Activated B cell treated with CpG ODN at 0.5 μM for 24 hours (primary cell): Measurements from ENCODE around the gene LDB2. TPM values are rescaled to one million over a fixed set of nuclear protein-coding genes. Genes with fewer than 3 reads are reported as not detected.

ENCODE experiments used
- ATAC-seq: fragments of 200-7000 bp; cut with Tn5 transposase; one replicate; pipeline ENCODE4 v1.10.0; 2021; ENCODE audit warnings: low read depth, mild to moderate bottlenecking, moderate library complexity
- CTCF ChIA-PET: fragments of 350-600 bp; sonication (Branson Sonifier 250); formaldehyde crosslinking; loops from one replicate; lab custom pipeline; 2021; ENCODE audit warnings: antibody characterized with exemption; lab: Charles Lee
- POLR2A ChIA-PET: fragments of 350-600 bp; sonication (Branson Sonifier 250); formaldehyde crosslinking; loops from one replicate; lab custom pipeline; 2021; ENCODE audit warnings: antibody characterized with exemption; lab: Charles Lee
- DNase-seq: peaks from one replicate; pipeline ENCODE4 v3.0.0; 2022
- H3K27ac Mint-ChIP-seq: one replicate; pipeline ENCODE4 v1.8.0; 2020; ENCODE audit warnings: mixed read lengths
- H3K27me3 Mint-ChIP-seq: one replicate; pipeline ENCODE4 v1.8.0; 2021; ENCODE audit warnings: mixed read lengths
- H3K36me3 Mint-ChIP-seq: one replicate; pipeline ENCODE4 v1.8.0; 2021; ENCODE audit warnings: low read depth, mixed read lengths
- H3K4me1 Mint-ChIP-seq: one replicate; pipeline ENCODE4 v1.8.0; 2021; ENCODE audit warnings: mixed read lengths
- H3K4me3 Mint-ChIP-seq: one replicate; pipeline ENCODE4 v1.8.0; 2020; ENCODE audit warnings: mild to moderate bottlenecking, mixed read lengths
- H3K9me3 Mint-ChIP-seq: one replicate; pipeline ENCODE4 v1.8.0; 2020; ENCODE audit warnings: mixed read lengths
- intact Hi-C: fragments of 100-400 bp; cut with micrococcal nuclease; formaldehyde crosslinking; loops from one replicate; pipeline ENCODE4 v1.15.1; 2024
- total RNA-seq: library from RNA; stranded (reverse); gene quantifications from 2 replicates; pipeline ENCODE4 v1.2.3, GENCODE V29; 2022
- TF ChIP-seq, protein P1 (sequence below): fragments of 200-600 bp; IDR thresholded peaks from one replicate; pipeline ENCODE4 v1.8.0; 2022; ENCODE audit warnings: antibody characterized with exemption, mild to moderate bottlenecking

LDB2 gene
- total RNA-seq, 1 donor from 2014 or later: not detected

DNA sequence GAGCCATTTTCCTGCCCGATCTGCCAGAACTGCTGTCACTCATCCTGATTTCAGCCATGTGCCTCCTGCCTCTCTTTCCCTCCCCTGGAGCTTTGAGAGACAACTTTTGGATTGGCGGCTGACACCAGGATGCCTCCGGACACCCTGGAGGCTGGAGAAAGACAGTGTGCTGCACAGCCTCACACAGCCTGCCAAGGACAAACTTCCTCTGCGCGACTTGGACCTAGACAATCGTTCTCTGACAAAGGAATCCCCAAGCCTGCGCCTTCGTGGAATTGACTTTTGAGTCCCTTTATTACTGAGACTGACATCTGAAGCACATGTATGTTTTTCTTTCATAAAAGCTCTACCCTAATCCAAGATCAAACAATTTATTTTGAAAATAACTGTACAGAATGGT, 10.8 kb upstream of the LDB2 start:
- TF ChIP-seq, protein P1, sequence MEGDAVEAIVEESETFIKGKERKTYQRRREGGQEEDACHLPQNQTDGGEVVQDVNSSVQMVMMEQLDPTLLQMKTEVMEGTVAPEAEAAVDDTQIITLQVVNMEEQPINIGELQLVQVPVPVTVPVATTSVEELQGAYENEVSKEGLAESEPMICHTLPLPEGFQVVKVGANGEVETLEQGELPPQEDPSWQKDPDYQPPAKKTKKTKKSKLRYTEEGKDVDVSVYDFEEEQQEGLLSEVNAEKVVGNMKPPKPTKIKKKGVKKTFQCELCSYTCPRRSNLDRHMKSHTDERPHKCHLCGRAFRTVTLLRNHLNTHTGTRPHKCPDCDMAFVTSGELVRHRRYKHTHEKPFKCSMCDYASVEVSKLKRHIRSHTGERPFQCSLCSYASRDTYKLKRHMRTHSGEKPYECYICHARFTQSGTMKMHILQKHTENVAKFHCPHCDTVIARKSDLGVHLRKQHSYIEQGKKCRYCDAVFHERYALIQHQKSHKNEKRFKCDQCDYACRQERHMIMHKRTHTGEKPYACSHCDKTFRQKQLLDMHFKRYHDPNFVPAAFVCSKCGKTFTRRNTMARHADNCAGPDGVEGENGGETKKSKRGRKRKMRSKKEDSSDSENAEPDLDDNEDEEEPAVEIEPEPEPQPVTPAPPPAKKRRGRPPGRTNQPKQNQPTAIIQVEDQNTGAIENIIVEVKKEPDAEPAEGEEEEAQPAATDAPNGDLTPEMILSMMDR: no peak
- H3K36me3 Mint-ChIP-seq: no peaks in the 10 kb centered on the region
- intact Hi-C loops: no loop called here
- H3K4me1 Mint-ChIP-seq: no peaks in the 10 kb centered on the region
- H3K27me3 Mint-ChIP-seq: no peaks in the 10 kb centered on the region
- no peaks in the 10 kb centered on the region for H3K9me3 Mint-ChIP-seq
- ATAC-seq (no peak), DNase-seq (no peak)
- H3K4me3 Mint-ChIP-seq: no peak overlapping the region
- ChIA-PET CTCF (no interaction called here), POLR2A (no interaction called here)
- H3K27ac Mint-ChIP-seq: no peak overlapping the region

DNA sequence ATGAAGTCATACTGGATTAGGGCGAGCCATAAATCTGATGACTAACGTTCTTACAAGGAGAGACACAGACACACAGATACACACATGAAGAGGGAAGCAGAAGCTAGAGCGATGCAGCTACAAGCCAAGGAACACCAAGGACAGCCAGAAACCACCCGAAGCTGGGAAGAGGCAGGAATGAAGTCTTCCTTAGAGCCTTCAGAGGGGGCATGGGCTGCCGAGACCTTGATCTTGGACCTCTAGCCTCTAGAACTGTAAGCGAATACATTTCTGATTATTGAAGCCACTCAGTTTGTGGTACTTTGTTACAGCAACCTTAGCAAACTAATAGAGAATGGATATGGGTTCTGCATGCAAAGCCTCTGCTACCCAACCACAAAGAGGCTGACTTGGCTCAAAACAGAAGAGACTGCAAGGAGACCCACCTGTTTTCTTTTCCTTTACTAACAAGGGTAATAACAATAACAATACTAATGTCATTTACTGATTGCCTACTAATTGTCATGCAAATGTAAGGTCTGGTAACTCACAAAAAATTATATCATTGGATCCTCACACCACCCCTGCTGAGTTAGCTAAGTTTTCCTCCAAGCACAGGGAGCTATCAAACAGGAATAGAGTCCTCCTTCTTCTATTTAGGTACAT, 10.1 kb upstream of the LDB2 start:
- intact Hi-C loops: no loop called here
- H3K4me1 Mint-ChIP-seq: no peaks in the 10 kb centered on the region

DNA sequence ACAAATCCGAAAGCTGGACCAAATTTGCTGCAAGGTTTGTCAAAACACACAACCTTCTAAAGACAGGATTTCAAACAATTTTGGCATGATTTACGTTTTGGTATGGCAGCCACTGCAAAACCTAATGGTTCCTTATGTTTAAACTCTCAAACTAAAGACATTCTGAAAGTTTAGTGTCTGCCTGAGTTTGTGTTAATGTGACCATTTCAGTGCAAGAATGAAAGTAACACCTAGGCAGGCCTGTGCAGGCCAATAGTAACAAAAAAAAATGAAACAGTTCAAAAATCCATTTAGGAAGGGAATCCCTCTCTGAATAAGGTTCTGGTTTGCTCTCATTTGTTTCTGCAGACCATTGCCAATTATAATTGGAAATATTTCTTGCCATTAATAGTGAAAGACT, 1.9 kb upstream of the LDB2 start:
- DNase-seq (no peak), ATAC-seq (no peak)
- peaks cover 11% of the 10 kb centered on the region for H3K27me3 Mint-ChIP-seq
- H3K36me3 Mint-ChIP-seq: no peaks in the 10 kb centered on the region
- H3K27ac Mint-ChIP-seq: no peak overlapping the region
- H3K9me3 Mint-ChIP-seq: no peaks in the 10 kb centered on the region
- H3K4me1 Mint-ChIP-seq: no peaks in the 10 kb centered on the region
- TF ChIP-seq, protein P1: no peak
- ChIA-PET CTCF (no interaction called here), POLR2A (no interaction called here)
- H3K4me3 Mint-ChIP-seq: no peak overlapping the region
- intact Hi-C loops: no loop called here

More for the DNA sequence above, 10.1 kb upstream of the LDB2 start:
- TF ChIP-seq, protein P1: no peak
- no peak for DNase-seq
- CTCF ChIA-PET: no interaction called here
- Mint-ChIP-seq H3K4me3 (no peak overlapping the region), H3K9me3 (no peaks in the 10 kb centered on the region), H3K27me3 (no peaks in the 10 kb centered on the region), H3K36me3 (no peaks in the 10 kb centered on the region), H3K27ac (no peak overlapping the region)
- POLR2A ChIA-PET: no interaction called here
- ATAC-seq: no peak

DNA sequence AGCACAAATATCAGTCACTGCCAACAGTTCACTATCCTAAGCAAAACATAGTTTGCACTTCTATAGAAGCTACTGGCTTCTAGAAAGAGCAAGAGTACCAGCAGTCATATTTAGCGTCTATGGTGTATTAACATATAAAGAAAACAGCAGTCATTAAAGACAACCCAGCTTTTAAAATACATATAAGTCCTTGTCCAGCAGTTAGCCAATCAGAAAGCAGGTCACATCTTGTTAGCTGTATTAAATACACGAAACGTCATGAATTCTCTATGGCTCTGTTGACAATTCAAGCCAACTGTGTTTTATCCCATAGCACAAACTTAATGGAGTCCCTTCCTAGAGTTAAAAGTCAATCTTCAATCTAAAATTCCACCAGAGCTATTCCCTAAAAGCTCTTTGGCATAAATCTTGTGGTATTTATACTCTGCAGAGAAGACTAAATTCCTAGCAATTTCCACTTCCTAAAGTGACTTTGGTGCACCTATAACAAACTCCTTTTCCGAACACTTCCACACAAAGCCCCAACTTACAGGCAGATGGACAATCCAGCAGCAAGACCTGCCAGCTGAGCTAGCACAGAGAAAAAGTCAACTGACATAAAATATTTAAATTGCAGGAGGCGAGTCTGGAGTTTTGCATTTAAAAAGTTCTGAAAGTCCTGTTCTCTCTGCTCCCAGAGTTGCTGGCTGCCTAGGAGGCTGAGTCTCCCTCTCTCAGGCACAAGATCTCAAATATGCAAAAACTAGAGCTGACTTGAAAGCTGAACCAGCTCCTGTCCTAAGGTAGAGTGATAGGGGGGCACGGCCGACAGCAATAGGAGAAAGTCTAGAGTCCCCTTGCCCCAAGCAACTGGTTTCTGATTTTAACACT, 1.3 kb downstream of the LDB2 start:
- H3K4me3 Mint-ChIP-seq: no peak overlapping the region
- intact Hi-C loops: no loop called here

DNA sequence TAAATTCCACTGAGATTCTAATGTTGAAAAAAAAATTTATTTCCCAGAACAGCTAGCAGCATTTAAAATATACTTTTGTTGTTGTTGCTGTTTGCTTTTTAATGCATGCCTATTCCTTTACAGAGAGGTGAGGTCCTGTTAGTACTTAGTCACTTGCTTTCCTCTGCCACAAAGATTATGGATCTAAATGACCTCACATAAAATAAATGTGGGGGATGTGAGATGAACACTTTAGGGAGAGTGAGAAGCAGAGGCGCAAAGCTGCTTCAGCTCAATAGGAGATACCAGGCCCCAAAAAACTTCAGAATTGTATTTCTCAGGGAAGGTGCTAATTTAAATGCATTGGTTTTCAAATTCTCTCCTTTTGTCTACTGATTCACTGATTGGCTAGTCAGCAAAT, 4.0 kb downstream of the LDB2 start:
- Mint-ChIP-seq H3K27ac (no peak overlapping the region), H3K4me3 (no peak overlapping the region), H3K9me3 (no peaks in the 10 kb centered on the region), H3K4me1 (peaks cover 6% of the 10 kb centered on the region), H3K27me3 (peaks cover 11% of the 10 kb centered on the region), H3K36me3 (no peaks in the 10 kb centered on the region)
- TF ChIP-seq, protein P1: no peak
- no peak for ATAC-seq
- ChIA-PET POLR2A (no interaction called here), CTCF (interaction anchor here (0.7 kb wide), 1 partner anchor 1559 kb away, joined by 3 read pairs; no protein-coding TSS in a partner anchor)
- intact Hi-C loops: no loop called here
- DNase-seq: no peak

More for the DNA sequence above, 1.3 kb downstream of the LDB2 start:
- Mint-ChIP-seq H3K4me1 (peaks cover 6% of the 10 kb centered on the region), H3K27ac (no peak overlapping the region), H3K9me3 (no peaks in the 10 kb centered on the region), H3K36me3 (no peaks in the 10 kb centered on the region), H3K27me3 (peaks cover 11% of the 10 kb centered on the region)
- TF ChIP-seq, protein P1: no peak
- DNase-seq (no peak), ATAC-seq (no peak)
- CTCF ChIA-PET: no interaction called here
- POLR2A ChIA-PET: no interaction called here
